NOMO-1 treated with dmso at 0.1 percent for 144 hours (cell line): Measurements from ENCODE around the gene RIPPLY1.

Experiments
- DNase-seq: peaks from one replicate; lab custom pipeline; 2025; ENCODE audit not compliant: unreplicated experiment; lab: John Stamatoyannopoulos, UW

RIPPLY1 gene

GRCh38 chrX:106903291-106903824 is at the start of gene RIPPLY1:
RIPPLY1 (minus strand) TSS chrX:106903341; CDS start chrX:106903287, 54 bp downstream.
- DNase-seq, result no peak

- no peak for DNase-seq
These were observed 49.4 kb upstream of the RIPPLY1 start for GRCh38 chrX:106952538-106952937.

- DNase-seq, result no peak
These were observed 48.9 kb upstream of the RIPPLY1 start for GRCh38 chrX:106952089-106952488.

GRCh38 chrX:106951230-106951629 is 48.1 kb upstream of the RIPPLY1 start:
- DNase-seq, result no peak

GRCh38 chrX:106950381-106950780 is 47.2 kb upstream of the RIPPLY1 start:
- DNase-seq, result no peak

GRCh38 chrX:106949366-106949765 is 46.2 kb upstream of the RIPPLY1 start:
- no peak for DNase-seq

- DNase-seq, result no peak
These were observed 45.5 kb upstream of the RIPPLY1 start for GRCh38 chrX:106948641-106949040.

- DNase-seq, result no peak
These were observed 43.3 kb upstream of the RIPPLY1 start for GRCh38 chrX:106946464-106946863.

- no peak for DNase-seq
These were observed 36.9 kb upstream of the RIPPLY1 start for GRCh38 chrX:106940068-106940467.

- DNase-seq, result no peak
These were observed 36.4 kb upstream of the RIPPLY1 start for GRCh38 chrX:106939566-106939965.

GRCh38 chrX:106936246-106936645 is 33.1 kb upstream of the RIPPLY1 start:
- no peak for DNase-seq

GRCh38 chrX:106935175-106935574 is 32.0 kb upstream of the RIPPLY1 start:
- DNase-seq, result no peak

GRCh38 chrX:106933538-106933961 is 30.4 kb upstream of the RIPPLY1 start:
- no peak for DNase-seq

GRCh38 chrX:106932960-106933537 is 29.9 kb upstream of the RIPPLY1 start:
- DNase-seq, result no peak

- no peak for DNase-seq
These were observed 29.4 kb upstream of the RIPPLY1 start for GRCh38 chrX:106932492-106932923.

- DNase-seq, result no peak
These were observed 28.8 kb upstream of the RIPPLY1 start for GRCh38 chrX:106931831-106932491.

- no peak for DNase-seq
These were observed 25.1 kb upstream of the RIPPLY1 start for GRCh38 chrX:106928227-106928626.

- DNase-seq, result no peak
These were observed 24.6 kb upstream of the RIPPLY1 start for GRCh38 chrX:106927700-106928099.

- DNase-seq, result no peak
These were observed 23.9 kb upstream of the RIPPLY1 start for GRCh38 chrX:106927023-106927422.

- no peak for DNase-seq
These were observed 18.5 kb upstream of the RIPPLY1 start for GRCh38 chrX:106921637-106922036.

- no peak for DNase-seq
These were observed 16.9 kb upstream of the RIPPLY1 start, which contains the start of gene CLDN2 for GRCh38 chrX:106919932-106920452. CLDN2 (plus strand) TSS chrX:106920402; CDS start chrX:106928229, 7,827 bp downstream.

- no peak for DNase-seq
These were observed 14.8 kb upstream of the RIPPLY1 start for GRCh38 chrX:106917830-106918500.
